Measurements from ENCODE around the gene PJA2. TPM values are rescaled to one million over a fixed set of nuclear protein-coding genes. Genes with fewer than 3 reads are reported as not detected.

PJA2 gene
- total and polyA plus RNA-seq, 4 experiments from 2014 or later = 57.2 to 90.6 (median 75.0) TPM

DNA sequence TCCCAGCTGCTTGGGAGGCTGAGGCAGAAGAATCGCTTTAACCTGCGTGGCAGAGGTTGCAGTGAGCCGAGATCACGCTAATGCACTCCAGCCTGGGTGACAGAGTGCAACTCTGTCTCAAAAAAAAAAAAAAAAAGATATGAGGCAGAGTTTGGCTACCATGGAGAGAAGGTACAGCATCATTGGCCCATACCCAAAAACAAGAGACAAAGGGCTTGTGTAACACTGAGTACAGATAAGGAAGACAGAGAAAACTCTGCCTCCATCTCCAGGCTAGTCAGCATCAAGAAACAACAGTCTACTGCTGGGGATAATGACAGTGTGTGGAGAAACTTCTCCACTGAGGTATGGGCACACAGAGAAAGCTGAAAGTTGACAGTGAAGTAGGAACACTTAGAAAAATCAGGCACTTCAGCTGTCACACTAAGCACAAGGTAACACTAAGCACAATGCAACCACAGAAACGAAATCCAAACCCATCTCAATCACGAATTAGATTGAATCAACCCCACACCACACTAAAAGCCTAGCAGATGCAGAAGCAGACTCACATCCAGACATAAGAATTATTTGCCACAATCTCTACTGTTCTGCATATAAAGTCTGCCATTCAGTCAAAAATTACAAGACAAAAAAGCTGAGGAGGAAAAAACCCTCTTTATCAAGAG is 10.5 kb downstream of the PJA2 start:
- Mint-ChIP-seq H3K4me3 (peak overlapping the region in 7 of 8 donors; percentile 8 to 69 (median 49)), H3K27me3 (no peaks in the 10 kb centered on the region), H3K27ac (peak overlapping the region in 2 of 7 donors; percentile 3 to 71), H3K4me1 (peaks cover 41 to 88% (median 70%) of the 10 kb centered on the region in 4 donors), H3K9me3 (peaks cover 0 to 2% (median 0%) of the 10 kb centered on the region in 8 donors), H3K36me3 (peaks cover 22 to 26% of the 10 kb centered on the region in 2 donors)
- intact Hi-C loops (cut with micrococcal nuclease) = no loop called here
- no peak overlapping the region for H3K4me3 ChIP-seq (ENCODE audit: low read length in 2 of 2)
- CTCF ChIA-PET (ENCODE audit: partially characterized antibody) = no interaction called here
- POLR2A ChIA-PET (ENCODE audit: partially characterized antibody) = interaction anchor here (1.6 to 2.9 kb wide), 2 partner anchors 11 to 15 kb away, joined by 5 to 17 read pairs; partner anchors contain the start of gene PJA2
- H3K9me3 ChIP-seq (ENCODE audit: control insufficient read depth in 1 of 2, low read length in 2 of 2) = no peaks in the 10 kb centered on the region
- no peak overlapping the region for H3K27ac ChIP-seq (ENCODE audit: low read depth, low read length)
- DNase-seq = no peak
- H3K4me1 ChIP-seq (ENCODE audit: insufficient read depth, low read length) = peaks cover 79% of the 10 kb centered on the region
- peaks cover 3% of the 10 kb centered on the region for H3K36me3 ChIP-seq (ENCODE audit: insufficient read depth, low read length)
- H3K27me3 ChIP-seq (ENCODE audit: insufficient read depth, low read length) = no peaks in the 10 kb centered on the region

DNA sequence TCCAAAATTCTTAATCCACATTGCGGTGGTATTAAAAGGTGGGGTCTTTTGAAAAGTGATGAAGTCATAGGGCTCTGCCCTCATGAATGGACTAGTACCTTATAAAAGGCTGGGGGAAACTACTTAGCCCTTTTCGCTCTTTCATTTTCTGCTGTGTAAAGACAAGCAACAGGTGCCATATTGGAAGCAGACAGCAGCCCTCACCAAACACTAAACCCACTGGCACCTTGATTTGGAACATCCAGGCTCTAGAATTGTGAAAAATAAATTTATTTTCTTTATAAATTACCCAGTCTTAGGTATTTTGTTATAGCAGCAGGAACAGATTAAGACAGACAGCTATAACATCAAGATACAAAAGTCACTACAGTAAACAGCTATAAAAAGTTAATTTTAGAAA is 12.8 kb downstream of the PJA2 start:
- no peak overlapping the region for H3K27ac Mint-ChIP-seq
- ChIA-PET POLR2A (ENCODE audit: partially characterized antibody) (interaction anchor here (1.3 kb wide), 1 partner anchor 13 kb away, joined by 3 read pairs; the partner anchor contains the start of gene PJA2), CTCF (ENCODE audit: partially characterized antibody) (no interaction called here)

DNA sequence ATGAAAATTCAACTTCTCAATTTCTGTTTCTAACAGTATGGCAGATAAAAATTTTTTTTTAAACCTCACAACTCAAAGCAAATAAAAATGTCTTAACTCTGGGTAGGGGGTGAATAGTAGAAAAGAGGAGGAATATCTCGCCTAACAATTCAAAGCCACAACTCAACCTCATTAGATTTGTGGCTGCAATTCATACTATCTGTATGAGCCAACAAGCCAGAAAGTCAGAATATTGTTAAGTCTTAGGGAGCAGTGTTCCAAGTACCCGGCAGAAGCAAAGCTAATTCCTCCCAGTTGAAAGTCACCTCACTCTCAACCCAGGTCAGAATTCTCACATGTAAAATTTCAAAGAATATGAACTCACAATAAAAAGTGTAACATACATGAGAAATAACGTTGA is 15.0 kb downstream of the PJA2 start:
- Histone ChIP-seq H3K9me3 (ENCODE audit: control insufficient read depth in 1 of 2, low read length in 2 of 2) (no peaks in the 10 kb centered on the region), H3K27ac (ENCODE audit: low read depth, low read length) (no peak overlapping the region), H3K4me3 (ENCODE audit: low read length in 2 of 2) (no peak overlapping the region), H3K36me3 (ENCODE audit: insufficient read depth, low read length) (peaks cover 3% of the 10 kb centered on the region), H3K27me3 (ENCODE audit: insufficient read depth, low read length) (no peaks in the 10 kb centered on the region), H3K4me1 (ENCODE audit: insufficient read depth, low read length) (peaks cover 82% of the 10 kb centered on the region)
- peaks cover 32 to 36% of the 10 kb centered on the region in 2 donors for H3K36me3 Mint-ChIP-seq
- ChIA-PET POLR2A (ENCODE audit: partially characterized antibody) (interaction anchor here (1.2 kb wide), 1 partner anchor 15 kb away, joined by 8 read pairs; the partner anchor contains the start of gene PJA2), CTCF (ENCODE audit: partially characterized antibody) (interaction anchor here (1.0 kb wide), 1 partner anchor 44 kb away, joined by 3 read pairs; no protein-coding TSS in a partner anchor)
- H3K27me3 Mint-ChIP-seq = no peaks in the 10 kb centered on the region
- H3K4me3 Mint-ChIP-seq = peak overlapping the region in 2 of 8 donors; percentile 8 to 15
- peaks cover 46 to 95% (median 71%) of the 10 kb centered on the region in 4 donors for H3K4me1 Mint-ChIP-seq
- no peaks in the 10 kb centered on the region for H3K9me3 Mint-ChIP-seq
- DNase-seq = no peak
- intact Hi-C loops (cut with micrococcal nuclease) = no loop called here
- peak overlapping the region in 1 of 7 donors; percentile 2 for H3K27ac Mint-ChIP-seq

More for the DNA sequence above, 12.8 kb downstream of the PJA2 start:
- H3K4me3 Mint-ChIP-seq = no peak overlapping the region
- peaks cover 22 to 26% of the 10 kb centered on the region in 2 donors for H3K36me3 Mint-ChIP-seq
- no peaks in the 10 kb centered on the region for H3K27me3 Mint-ChIP-seq
- intact Hi-C loops (cut with micrococcal nuclease) = no loop called here
- peaks cover 81% of the 10 kb centered on the region for H3K4me1 ChIP-seq (ENCODE audit: insufficient read depth, low read length)
- H3K27me3 ChIP-seq (ENCODE audit: insufficient read depth, low read length) = no peaks in the 10 kb centered on the region
- H3K9me3 ChIP-seq (ENCODE audit: control insufficient read depth in 1 of 2, low read length in 2 of 2) = no peaks in the 10 kb centered on the region
- H3K4me1 Mint-ChIP-seq = peaks cover 42 to 90% (median 70%) of the 10 kb centered on the region in 4 donors
- no peak overlapping the region for H3K27ac ChIP-seq (ENCODE audit: low read depth, low read length)
- peaks cover 3% of the 10 kb centered on the region for H3K36me3 ChIP-seq (ENCODE audit: insufficient read depth, low read length)
- DNase-seq = no peak
- no peaks in the 10 kb centered on the region for H3K9me3 Mint-ChIP-seq
- H3K4me3 ChIP-seq (ENCODE audit: low read length in 2 of 2) = no peak overlapping the region

DNA sequence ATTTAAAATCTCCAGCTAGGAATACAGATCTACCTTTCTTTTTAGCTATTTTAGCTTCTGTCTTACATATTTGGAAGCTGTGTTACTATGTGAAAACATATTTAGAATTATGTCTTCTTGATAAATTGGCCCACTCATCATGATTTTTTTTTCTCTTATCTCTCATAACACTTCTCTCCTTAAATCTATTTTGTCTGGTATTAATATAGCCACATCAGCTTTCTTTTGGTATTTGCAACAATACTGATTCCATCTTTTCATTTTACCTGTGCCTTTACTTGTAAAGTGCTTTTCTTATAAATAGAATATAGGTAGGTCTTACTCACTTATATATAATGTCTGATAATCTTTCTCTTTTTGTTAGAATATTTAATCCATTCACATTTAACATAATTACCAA is 19.6 kb downstream of the PJA2 start:
- Histone ChIP-seq H3K9me3 (ENCODE audit: control insufficient read depth in 1 of 2, low read length in 2 of 2) (no peaks in the 10 kb centered on the region), H3K27me3 (ENCODE audit: insufficient read depth, low read length) (no peaks in the 10 kb centered on the region), H3K4me1 (ENCODE audit: insufficient read depth, low read length) (peaks cover 95% of the 10 kb centered on the region), H3K4me3 (ENCODE audit: low read length in 2 of 2) (no peak overlapping the region), H3K27ac (ENCODE audit: low read depth, low read length) (no peak overlapping the region), H3K36me3 (ENCODE audit: insufficient read depth, low read length) (no peaks in the 10 kb centered on the region)
- no peaks in the 10 kb centered on the region for H3K27me3 Mint-ChIP-seq
- no peaks in the 10 kb centered on the region for H3K9me3 Mint-ChIP-seq
- H3K36me3 Mint-ChIP-seq = peaks cover 25 to 28% of the 10 kb centered on the region in 2 donors
- H3K27ac Mint-ChIP-seq = peak overlapping the region in 1 of 7 donors; percentile 75
- CTCF ChIA-PET (ENCODE audit: partially characterized antibody) = no interaction called here
- intact Hi-C loops (cut with micrococcal nuclease) = loop anchor here (2.0 kb wide), 1 partner anchor 13 kb away; no protein-coding TSS in a partner anchor
- no peak for DNase-seq
- POLR2A ChIA-PET (ENCODE audit: partially characterized antibody) = interaction anchor here (1.5 kb wide), 1 partner anchor 20 kb away, joined by 6 read pairs; the partner anchor contains the start of gene PJA2
- peak overlapping the region in 3 of 8 donors; percentile 13 to 39 (median 20) for H3K4me3 Mint-ChIP-seq
- H3K4me1 Mint-ChIP-seq = peaks cover 56 to 99% (median 82%) of the 10 kb centered on the region in 4 donors

DNA sequence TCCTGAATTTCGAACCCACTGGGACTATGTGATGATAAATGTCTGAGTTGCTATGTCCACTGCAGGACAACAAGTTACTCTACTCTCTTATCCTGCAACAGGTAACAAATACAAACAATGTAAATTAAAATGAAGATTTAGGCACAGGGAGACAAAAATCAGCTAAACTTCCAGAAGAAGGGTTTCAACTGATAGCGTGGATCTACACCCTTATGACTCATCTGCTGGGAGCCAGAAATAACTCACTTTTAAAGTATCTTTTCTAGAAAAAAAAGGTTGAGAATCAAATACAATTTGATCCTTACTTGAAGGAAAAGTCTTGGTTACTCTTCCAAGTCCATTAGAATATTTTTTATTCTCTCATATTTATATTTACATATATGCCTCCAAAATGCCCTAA is 21.4 kb downstream of the PJA2 start:
- Histone ChIP-seq H3K27ac (ENCODE audit: low read depth, low read length) (no peak overlapping the region), H3K9me3 (ENCODE audit: control insufficient read depth in 1 of 2, low read length in 2 of 2) (no peaks in the 10 kb centered on the region), H3K4me3 (ENCODE audit: low read length in 2 of 2) (no peak overlapping the region), H3K4me1 (ENCODE audit: insufficient read depth, low read length) (peaks cover 82% of the 10 kb centered on the region), H3K36me3 (ENCODE audit: insufficient read depth, low read length) (no peaks in the 10 kb centered on the region), H3K27me3 (ENCODE audit: insufficient read depth, low read length) (no peaks in the 10 kb centered on the region)
- intact Hi-C loops (cut with micrococcal nuclease) = no loop called here
- POLR2A ChIA-PET (ENCODE audit: partially characterized antibody) = no interaction called here
- no peaks in the 10 kb centered on the region for H3K27me3 Mint-ChIP-seq
- H3K36me3 Mint-ChIP-seq = peaks cover 25 to 29% of the 10 kb centered on the region in 2 donors
- CTCF ChIA-PET (ENCODE audit: partially characterized antibody) = no interaction called here
- H3K9me3 Mint-ChIP-seq = no peaks in the 10 kb centered on the region
- DNase-seq = no peak
- peaks cover 50 to 90% (median 73%) of the 10 kb centered on the region in 4 donors for H3K4me1 Mint-ChIP-seq
- H3K4me3 Mint-ChIP-seq = peak overlapping the region in 1 of 8 donors; percentile 22
- peak overlapping the region in 4 of 7 donors; percentile 14 to 72 (median 36) for H3K27ac Mint-ChIP-seq

DNA sequence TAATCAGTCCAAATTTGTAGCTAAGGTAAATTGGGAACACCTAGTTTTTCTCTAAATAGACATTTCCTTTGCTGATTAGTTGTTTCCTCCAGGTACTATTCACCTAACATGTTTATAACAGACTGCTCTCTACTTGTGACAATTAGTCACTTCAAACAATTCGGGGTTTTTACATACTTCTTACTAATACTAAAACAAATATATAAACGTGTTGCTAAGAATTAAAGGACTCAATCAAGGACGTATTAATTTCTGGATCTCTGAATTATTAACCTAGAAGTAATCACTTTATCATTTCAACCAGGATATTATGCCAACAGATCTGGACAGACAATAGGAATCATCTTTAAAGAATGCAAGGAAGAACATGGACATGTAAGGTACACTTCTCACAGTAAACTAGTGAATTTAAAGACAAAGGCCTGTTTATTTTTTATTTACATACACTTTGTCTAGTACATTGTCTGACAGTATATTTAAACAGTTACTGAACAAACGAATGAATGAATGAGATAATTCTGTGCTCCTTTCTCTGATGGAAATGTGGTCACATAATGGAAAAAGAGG is 22.3 kb downstream of the PJA2 start:
- intact Hi-C loops (cut with micrococcal nuclease) = no loop called here
- H3K36me3 ChIP-seq (ENCODE audit: insufficient read depth, low read length) = no peaks in the 10 kb centered on the region
- DNase-seq = no peak
- peaks cover 21 to 29% of the 10 kb centered on the region in 2 donors for H3K36me3 Mint-ChIP-seq
- peaks cover 73% of the 10 kb centered on the region for H3K4me1 ChIP-seq (ENCODE audit: insufficient read depth, low read length)
- H3K9me3 Mint-ChIP-seq = no peaks in the 10 kb centered on the region
- peak overlapping the region in 2 of 7 donors; percentile 7 to 16 for H3K27ac Mint-ChIP-seq
- no peaks in the 10 kb centered on the region for H3K9me3 ChIP-seq (ENCODE audit: control insufficient read depth in 1 of 2, low read length in 2 of 2)
- ChIA-PET CTCF (ENCODE audit: partially characterized antibody) (no interaction called here), POLR2A (ENCODE audit: partially characterized antibody) (no interaction called here)
- H3K27ac ChIP-seq (ENCODE audit: low read depth, low read length) = no peak overlapping the region
- H3K4me1 Mint-ChIP-seq = peaks cover 44 to 84% (median 65%) of the 10 kb centered on the region in 4 donors
- H3K4me3 Mint-ChIP-seq = no peak overlapping the region
- H3K4me3 ChIP-seq (ENCODE audit: low read length in 2 of 2) = no peak overlapping the region
- H3K27me3 Mint-ChIP-seq = no peaks in the 10 kb centered on the region
- H3K27me3 ChIP-seq (ENCODE audit: insufficient read depth, low read length) = no peaks in the 10 kb centered on the region

- DNase-seq = no peak
- Mint-ChIP-seq H3K27ac (peak overlapping the region in 2 of 7 donors; percentile 25 to 50), H3K4me1 (peaks cover 27 to 57% (median 39%) of the 10 kb centered on the region in 4 donors), H3K4me3 (peak overlapping the region in 1 of 8 donors; percentile 46), H3K9me3 (no peaks in the 10 kb centered on the region), H3K36me3 (peaks cover 44 to 55% of the 10 kb centered on the region in 2 donors), H3K27me3 (no peaks in the 10 kb centered on the region)
- H3K27me3 ChIP-seq (ENCODE audit: insufficient read depth, low read length) = no peaks in the 10 kb centered on the region
- H3K4me1 ChIP-seq (ENCODE audit: insufficient read depth, low read length) = peaks cover 11% of the 10 kb centered on the region
- no peak overlapping the region for H3K4me3 ChIP-seq (ENCODE audit: low read length in 2 of 2)
- intact Hi-C loops (cut with micrococcal nuclease) = no loop called here
- peaks cover 22% of the 10 kb centered on the region for H3K36me3 ChIP-seq (ENCODE audit: insufficient read depth, low read length)
- POLR2A ChIA-PET (ENCODE audit: partially characterized antibody) = no interaction called here
- CTCF ChIA-PET (ENCODE audit: partially characterized antibody) = no interaction called here
- H3K9me3 ChIP-seq (ENCODE audit: control insufficient read depth in 1 of 2, low read length in 2 of 2) = no peaks in the 10 kb centered on the region
- no peak overlapping the region for H3K27ac ChIP-seq (ENCODE audit: low read depth, low read length)
Measured at GRCh38 chr5:109378095-109378494, 31.7 kb downstream of the PJA2 start.
